Measurements from ENCODE around the gene OR10G6.
"Not testable (repeated sequence)": the region's sequence is repeated elsewhere in the genome, so short reads cannot be mapped to it uniquely, and the experiment has no call there.

Gene OR10G6, protein sequence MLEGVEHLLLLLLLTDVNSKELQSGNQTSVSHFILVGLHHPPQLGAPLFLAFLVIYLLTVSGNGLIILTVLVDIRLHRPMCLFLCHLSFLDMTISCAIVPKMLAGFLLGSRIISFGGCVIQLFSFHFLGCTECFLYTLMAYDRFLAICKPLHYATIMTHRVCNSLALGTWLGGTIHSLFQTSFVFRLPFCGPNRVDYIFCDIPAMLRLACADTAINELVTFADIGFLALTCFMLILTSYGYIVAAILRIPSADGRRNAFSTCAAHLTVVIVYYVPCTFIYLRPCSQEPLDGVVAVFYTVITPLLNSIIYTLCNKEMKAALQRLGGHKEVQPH

DNA sequence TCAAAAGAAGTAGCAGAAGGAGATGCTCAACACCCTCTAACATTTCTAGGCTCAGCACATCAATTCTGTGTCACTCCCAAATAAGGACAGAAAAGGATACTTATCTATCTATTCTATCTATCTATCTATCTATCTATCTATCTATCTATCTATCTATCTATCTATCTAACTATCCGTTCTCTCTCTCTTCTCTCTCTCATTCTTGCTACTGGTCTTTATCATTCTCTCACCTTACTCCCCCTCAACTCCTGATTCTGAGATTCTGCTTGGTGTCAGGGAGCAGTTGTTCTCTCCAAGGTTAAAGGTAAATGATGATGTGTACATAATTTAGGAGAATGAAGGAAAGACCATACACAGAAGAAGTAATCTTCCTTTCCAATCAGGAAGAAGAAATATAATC, at the start of gene OR10G6:
Gene OR10G6 (minus strand): TSS at position 43 of the 400 bp plus-strand sequence. CDS start 0 bp downstream, at position 43.
- no peak for DNase-seq

DNA sequence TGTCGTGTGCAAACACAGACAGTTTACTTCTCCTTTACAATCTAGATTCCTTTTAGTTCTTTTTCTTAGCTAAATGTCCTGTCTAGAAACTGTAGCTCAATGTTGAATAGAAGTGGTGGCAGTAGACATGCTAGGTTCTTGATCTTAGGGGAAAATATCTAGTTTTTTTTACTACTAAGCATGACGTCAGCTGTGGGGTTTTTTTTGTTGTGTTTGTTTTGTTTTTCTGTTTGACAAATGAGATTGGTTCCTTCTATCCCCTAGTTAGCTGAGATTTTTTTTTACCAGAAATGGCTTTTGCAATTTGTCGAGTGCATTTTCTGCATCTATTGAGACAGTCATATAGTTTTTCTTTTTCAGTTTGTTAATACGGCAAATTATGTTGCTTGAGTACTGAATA, 48.5 kb upstream of the OR10G6 start:
- no peak for DNase-seq

DNA sequence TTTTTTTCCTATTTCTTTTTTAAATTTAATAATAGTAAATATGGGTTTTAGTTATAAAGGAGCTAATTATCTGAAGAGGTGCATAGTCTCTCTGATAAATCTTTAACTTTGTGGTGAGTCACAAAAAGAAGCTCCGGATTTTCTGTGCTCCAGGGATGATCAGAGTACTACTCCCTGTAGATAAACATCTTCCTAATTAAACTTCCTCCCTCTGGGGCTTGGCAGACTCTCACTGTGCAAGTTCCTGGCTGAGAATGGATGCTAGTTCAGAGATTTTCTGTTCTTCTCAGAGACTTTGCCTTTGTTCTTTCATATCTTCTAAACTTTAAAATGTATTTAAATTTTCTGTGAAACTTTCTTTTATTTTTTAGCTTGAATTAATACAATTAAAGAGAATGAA, 46.3 kb upstream of the OR10G6 start, which contains the start of gene OR10G7:
Gene OR10G7 (minus strand): TSS at position 72 of the 400 bp plus-strand sequence. CDS start 2,324 bp downstream, outside the sequence.
- no peak for DNase-seq

DNA sequence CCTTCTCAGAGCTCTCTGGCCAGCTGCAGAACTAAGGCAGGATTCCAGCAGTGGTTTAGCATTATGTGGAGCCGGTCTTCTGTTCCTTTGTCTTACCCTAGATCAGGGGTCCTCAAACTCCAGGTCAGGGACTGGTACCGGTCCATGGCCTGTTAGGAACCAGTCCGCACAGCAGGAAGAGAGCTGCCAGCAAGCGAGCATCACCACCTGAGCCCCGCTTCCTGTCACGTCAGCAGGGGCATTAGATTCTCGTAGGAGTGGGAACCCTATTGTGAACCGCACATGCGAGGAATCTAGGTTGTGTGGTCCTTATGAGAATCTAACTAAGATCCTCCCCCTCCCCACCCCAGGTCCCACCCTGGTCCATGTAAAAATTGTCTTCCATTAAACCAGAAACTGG, 44.6 kb upstream of the OR10G6 start:
- DNase-seq, result no peak

DNA sequence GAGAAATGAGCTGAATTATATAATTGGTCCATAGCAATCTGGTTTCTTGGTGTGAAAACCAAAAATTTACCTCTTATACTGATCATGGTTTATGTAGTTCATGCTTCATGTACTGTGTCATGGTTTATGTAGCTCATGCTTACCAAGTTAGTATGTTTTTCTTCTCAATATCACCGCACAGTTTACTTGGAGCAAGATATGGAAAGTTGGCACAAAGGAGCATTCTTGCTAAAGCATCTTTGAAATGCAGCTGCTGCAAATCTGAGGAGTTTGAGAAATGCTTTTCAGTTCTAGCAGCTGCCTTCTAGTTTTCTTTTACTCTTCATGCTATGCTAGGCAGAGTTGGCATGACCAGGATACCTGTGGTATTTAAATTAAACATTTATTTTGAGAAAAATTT, 41.7 kb upstream of the OR10G6 start:
- DNase-seq, result no peak

DNA sequence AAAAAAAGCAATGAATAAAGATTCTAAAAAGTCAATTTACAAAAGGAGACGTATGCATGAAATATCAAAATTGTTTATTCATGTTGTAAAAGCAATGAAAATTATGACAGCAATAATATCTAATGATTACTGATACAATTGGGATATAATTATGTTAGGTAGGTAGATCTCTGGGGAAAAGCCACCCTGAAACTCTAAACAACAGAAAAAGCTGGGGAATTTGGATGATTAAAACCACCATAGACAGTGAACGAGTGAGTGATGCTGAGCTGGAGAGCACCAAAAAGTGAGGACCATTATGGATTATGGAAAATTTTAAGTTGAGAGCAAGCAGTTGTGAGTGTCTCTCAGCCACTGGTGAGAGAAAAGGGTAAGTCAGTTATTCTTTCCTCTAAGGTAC, 31.5 kb upstream of the OR10G6 start, which contains the start of gene OR10G8:
Gene OR10G8 (plus strand): TSS at position 301 of the 400 bp plus-strand sequence. CDS start 2,825 bp downstream, outside the sequence.
- DNase-seq, result no peak

DNA sequence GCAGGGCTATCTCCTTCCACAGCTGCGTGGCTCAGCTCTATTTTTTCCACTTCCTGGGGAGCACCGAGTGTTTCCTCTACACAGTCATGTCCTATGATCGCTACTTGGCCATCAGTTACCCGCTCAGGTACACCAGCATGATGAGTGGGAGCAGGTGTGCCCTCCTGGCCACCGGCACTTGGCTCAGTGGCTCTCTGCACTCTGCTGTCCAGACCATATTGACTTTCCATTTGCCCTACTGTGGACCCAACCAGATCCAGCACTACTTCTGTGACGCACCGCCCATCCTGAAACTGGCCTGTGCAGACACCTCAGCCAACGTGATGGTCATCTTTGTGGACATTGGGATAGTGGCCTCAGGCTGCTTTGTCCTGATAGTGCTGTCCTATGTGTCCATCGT, 20.9 kb upstream of the OR10G6 start:
- not testable (repeated sequence) for DNase-seq

DNA sequence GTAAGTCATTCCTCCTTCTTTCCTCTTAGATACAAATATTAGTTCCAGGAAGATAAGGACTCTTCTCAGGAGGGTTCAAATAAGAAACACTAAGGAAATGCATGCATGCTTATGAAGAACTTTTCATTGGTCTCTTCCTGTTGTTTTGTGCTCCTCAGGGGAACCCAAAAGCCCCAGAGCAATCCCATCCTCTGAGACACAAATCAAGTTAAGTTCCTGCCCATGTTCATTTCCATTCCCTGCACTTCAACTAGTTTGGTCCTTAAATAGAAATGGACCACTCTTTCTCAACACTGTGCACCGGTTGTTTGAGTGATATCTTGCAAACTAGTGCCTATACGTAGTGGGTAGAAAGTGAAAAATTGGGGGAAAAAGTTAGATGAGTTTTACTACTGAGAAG, 17.7 kb upstream of the OR10G6 start, which contains the start of gene OR10G4:
Gene OR10G4 (plus strand): TSS at position 301 of the 400 bp plus-strand sequence. CDS start 2,578 bp downstream, outside the sequence.
- DNase-seq, result no peak

DNA sequence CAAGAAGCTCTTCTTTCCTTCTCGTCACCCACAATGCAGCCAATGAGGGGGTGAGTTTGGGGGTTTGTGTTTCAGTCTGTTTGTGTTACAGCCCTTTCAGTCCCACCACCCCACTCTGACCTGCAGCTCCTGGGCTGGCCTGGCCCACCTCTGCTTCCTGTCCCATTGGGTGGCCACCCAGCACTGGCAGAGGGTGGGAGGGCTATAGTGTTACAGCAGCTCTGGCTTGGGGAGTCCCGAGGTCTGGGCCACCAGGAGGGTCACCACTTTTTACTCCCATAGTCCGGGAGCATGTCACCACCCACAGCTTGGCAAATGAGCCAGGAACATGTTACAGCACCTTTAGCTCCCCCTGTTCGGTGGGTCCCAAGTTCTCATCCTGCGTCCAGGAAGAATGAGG, 15.7 kb downstream of the OR10G6 start:
- no peak for DNase-seq

DNA sequence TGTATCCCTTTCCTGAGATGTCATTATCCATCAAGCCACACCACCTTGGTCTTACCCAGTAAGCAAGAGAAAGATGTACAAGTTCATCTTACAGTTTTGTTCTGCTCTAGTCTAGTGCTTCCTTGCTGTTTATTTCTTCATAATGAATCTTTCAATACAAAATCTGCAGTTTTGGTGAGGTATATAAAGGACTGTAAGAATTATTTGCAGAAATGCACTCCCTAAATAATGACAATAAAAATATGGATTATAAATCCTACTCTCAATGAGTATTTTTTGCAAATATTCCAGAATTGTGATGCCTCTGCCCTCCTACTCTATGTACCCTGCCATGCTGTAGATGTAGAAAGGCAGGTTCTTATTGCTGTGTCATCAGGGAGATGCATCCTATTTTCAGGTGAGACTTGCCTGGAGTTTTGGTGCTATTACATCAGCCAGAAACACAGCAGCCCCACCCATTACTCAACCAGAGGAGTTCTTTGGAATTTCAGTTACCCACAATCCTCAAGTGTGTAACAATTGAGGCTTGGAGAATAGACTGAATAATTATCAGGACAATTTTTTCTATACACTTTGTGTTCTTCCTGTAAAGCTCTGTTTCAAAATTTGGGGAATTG, 17.1 kb downstream of the OR10G6 start, which contains the start of gene OR10S1:
Gene OR10S1 (minus strand): TSS at position 51 of the 617 bp plus-strand sequence. CDS start 117 bp downstream, outside the sequence.
- DNase-seq, result no peak

DNA sequence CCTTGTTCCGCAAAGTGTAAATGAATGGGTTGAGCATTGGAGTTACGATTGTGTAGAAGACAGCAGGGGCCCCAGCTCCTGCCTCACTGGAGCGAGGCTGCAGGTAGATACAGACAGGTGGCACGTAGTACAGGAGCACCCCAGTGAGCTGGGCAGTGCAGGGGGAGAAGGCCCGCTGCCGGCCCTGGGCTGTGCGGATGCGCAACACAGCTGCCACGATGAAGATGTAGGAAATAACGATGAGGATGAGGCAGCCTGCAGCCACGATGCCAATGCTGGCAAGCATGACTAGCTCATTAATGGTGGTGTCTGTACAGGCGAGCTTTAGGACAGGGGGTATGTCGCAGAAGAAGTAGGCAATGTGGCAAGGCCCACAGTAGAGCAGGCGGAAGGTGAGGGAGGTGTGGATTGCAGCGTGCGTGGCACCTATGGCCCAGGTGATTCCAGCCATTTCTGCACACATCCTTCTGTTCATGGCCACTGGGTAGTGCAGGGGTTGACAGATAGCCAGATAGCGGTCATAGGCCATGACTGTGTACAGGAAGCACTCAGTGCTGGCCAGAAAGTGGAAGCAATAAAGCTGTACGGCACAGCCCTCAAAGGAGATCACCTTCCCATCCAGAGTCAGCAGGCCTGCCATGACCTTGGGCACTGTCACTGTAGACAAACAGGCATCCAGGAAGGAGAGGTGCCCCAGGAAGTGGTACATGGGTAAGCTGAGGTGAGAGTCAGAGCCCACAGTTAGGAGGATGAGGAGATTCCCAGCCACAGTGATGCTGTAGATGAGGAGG, 18.0 kb downstream of the OR10G6 start:
- no peak for DNase-seq

DNA sequence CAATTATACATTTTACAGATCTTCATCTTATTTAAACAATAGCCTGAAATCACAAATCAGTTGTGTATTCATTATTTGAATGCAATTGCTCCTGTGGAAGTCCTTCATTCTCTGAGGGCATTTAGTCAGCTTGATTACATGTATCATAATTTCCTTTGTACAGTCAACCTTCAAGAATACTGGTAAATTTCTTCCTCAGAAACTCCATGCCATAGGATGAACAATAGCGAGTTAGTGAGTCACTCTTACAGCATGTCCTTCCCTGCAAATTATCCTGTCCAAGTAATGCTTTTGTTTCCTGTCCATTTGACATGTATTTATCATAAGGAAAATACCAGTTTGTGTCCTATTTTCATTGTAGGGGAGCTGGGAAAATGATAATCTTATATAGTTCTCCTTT, 21.1 kb downstream of the OR10G6 start:
- no peak for DNase-seq

DNA sequence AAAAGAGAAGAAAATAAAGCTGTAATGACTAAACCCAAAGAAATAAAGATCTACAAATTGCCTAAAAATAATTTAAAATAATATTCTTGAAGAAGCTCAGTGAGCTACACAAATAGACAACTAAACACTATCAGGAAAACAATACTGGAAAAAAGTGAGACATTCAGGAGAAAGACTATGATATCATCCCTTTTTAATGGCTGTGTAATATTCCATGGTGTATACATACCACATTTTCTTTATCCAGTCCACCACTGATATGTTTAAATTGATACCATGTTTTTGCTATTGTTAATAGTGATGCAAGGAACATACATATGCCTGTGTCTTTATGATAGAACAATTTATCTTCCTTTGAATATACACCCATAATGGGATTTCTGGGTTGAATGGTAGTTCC, 38.2 kb downstream of the OR10G6 start:
- DNase-seq, result no peak

DNA sequence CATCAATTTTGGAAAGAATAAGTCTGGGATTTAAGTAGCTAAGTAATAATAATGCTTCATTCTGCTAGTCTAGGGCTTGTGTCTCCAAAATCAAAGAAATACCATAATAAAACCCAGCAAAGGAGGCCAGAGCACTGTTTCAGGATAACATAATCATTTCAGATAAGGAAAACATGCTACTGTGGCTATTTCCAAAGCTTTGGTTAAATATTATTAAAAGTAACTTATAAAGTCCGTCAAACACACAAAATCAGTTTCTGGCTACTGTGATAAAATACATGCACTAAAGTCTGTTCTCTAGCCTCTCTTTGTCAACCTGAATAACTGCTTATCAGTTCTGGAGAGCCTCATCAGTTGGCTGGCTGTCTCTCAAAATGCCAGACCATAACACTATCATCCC, 49.8 kb downstream of the OR10G6 start:
- no peak for DNase-seq

Measured in NK-92 treated with Interleukin-12 subunit alpha and Interleukin-12 subunit beta, amount 100 ng/mL, for 24 hours (cell line).